ENCODE results near the gene ABR.

ABR gene

GRCh38 chr17:1179818-1180742, at the start of gene ABR:
Gene ABR (minus strand): TSS chr17:1179981. CDS start chr17:1179727, 254 bp downstream.
- no peak within 1 kb of the TSS for H3K9ac ChIP-seq (ENCODE audit: low read length)
- no peak within 1 kb of the TSS for H3K27ac ChIP-seq (ENCODE audit: low read length)
- H2AFZ ChIP-seq (ENCODE audit: low read depth, low read length): no peak within 1 kb of the TSS
- no peaks in the 10 kb centered on the region for H3K36me3 ChIP-seq (replicated peaks; ENCODE audit: low read depth, low read length)
- TF ChIP-seq EZH2phosphoT487 (IDR thresholded peaks at IDR 0.05; ENCODE audit: low read depth): no peak
- H4K20me1 ChIP-seq (ENCODE audit: insufficient read depth, low read length): peaks cover 58% of the 10 kb centered on the region
- no peaks in the 10 kb centered on the region for H3K9me3 ChIP-seq (ENCODE audit: insufficient read depth, low read length)
- no peaks in the 10 kb centered on the region for H3K27me3 ChIP-seq (ENCODE audit: low read depth, low read length)
- H3K4me1 ChIP-seq (ENCODE audit: low read length): peaks cover 34% of the 10 kb centered on the region
- peaks cover 34% of the 10 kb centered on the region for H3K79me2 ChIP-seq (ENCODE audit: low read length)
- H3K4me2 ChIP-seq (ENCODE audit: low read length): 0 out of 2 replicates have a peak within 1 kb of the TSS, but pooled peaks have one; percentile 95
- H3K4me3 ChIP-seq (ENCODE audit: low read length): no peak within 1 kb of the TSS

GRCh38 chr17:1229349-1229899, 49.6 kb upstream of the ABR start:
- Histone ChIP-seq H3K4me3 (ENCODE audit: low read length) (peak overlapping the region; percentile 92), H3K9me3 (ENCODE audit: insufficient read depth, low read length) (no peaks in the 10 kb centered on the region), H4K20me1 (ENCODE audit: insufficient read depth, low read length) (peaks cover 32% of the 10 kb centered on the region), H2AFZ (ENCODE audit: low read depth, low read length) (no peak overlapping the region), H3K27me3 (ENCODE audit: low read depth, low read length) (peaks cover 12% of the 10 kb centered on the region), H3K4me1 (ENCODE audit: low read length) (peaks cover 10% of the 10 kb centered on the region), H3K4me2 (ENCODE audit: low read length) (peak overlapping the region; percentile 96), H3K36me3 (replicated peaks; ENCODE audit: low read depth, low read length) (peaks cover 23% of the 10 kb centered on the region), H3K79me2 (ENCODE audit: low read length) (peaks cover 48% of the 10 kb centered on the region), H3K9ac (ENCODE audit: low read length) (peak overlapping the region; percentile 77), H3K27ac (ENCODE audit: low read length) (peak overlapping the region; percentile 66)
- TF ChIP-seq CTCF (IDR thresholded peaks at IDR 0.05; ENCODE audit: low read depth, low read length): no peak
- TF ChIP-seq EZH2phosphoT487 (IDR thresholded peaks at IDR 0.05; ENCODE audit: low read depth): no peak

- Histone ChIP-seq H3K4me3 (ENCODE audit: low read length) (peak overlapping the region; percentile 92), H3K36me3 (replicated peaks; ENCODE audit: low read depth, low read length) (peaks cover 23% of the 10 kb centered on the region), H3K9ac (ENCODE audit: low read length) (peak overlapping the region; percentile 77), H3K9me3 (ENCODE audit: insufficient read depth, low read length) (no peaks in the 10 kb centered on the region), H3K4me1 (ENCODE audit: low read length) (peaks cover 10% of the 10 kb centered on the region), H3K4me2 (ENCODE audit: low read length) (peak overlapping the region; percentile 96), H3K79me2 (ENCODE audit: low read length) (peaks cover 52% of the 10 kb centered on the region), H3K27ac (ENCODE audit: low read length) (peak overlapping the region; percentile 66), H4K20me1 (ENCODE audit: insufficient read depth, low read length) (peaks cover 35% of the 10 kb centered on the region), H2AFZ (ENCODE audit: low read depth, low read length) (no peak overlapping the region), H3K27me3 (ENCODE audit: low read depth, low read length) (peaks cover 12% of the 10 kb centered on the region)
- no peak for TF ChIP-seq EZH2phosphoT487 (IDR thresholded peaks at IDR 0.05; ENCODE audit: low read depth)
- no peak for TF ChIP-seq CTCF (IDR thresholded peaks at IDR 0.05; ENCODE audit: low read depth, low read length)
Measured at GRCh38 chr17:1228781-1229348, 49.1 kb upstream of the ABR start.

- H3K36me3 ChIP-seq (replicated peaks; ENCODE audit: low read depth, low read length): peaks cover 23% of the 10 kb centered on the region
- H4K20me1 ChIP-seq (ENCODE audit: insufficient read depth, low read length): peaks cover 41% of the 10 kb centered on the region
- no peaks in the 10 kb centered on the region for H3K9me3 ChIP-seq (ENCODE audit: insufficient read depth, low read length)
- peak overlapping the region; percentile 77 for H3K9ac ChIP-seq (ENCODE audit: low read length)
- no peak for TF ChIP-seq CTCF (IDR thresholded peaks at IDR 0.05; ENCODE audit: low read depth, low read length)
- no peak for TF ChIP-seq EZH2phosphoT487 (IDR thresholded peaks at IDR 0.05; ENCODE audit: low read depth)
- no peak overlapping the region for H2AFZ ChIP-seq (ENCODE audit: low read depth, low read length)
- H3K27me3 ChIP-seq (ENCODE audit: low read depth, low read length): peaks cover 12% of the 10 kb centered on the region
- peak overlapping the region; percentile 66 for H3K27ac ChIP-seq (ENCODE audit: low read length)
- peaks cover 60% of the 10 kb centered on the region for H3K79me2 ChIP-seq (ENCODE audit: low read length)
- H3K4me2 ChIP-seq (ENCODE audit: low read length): peak overlapping the region; percentile 96
- peak overlapping the region; percentile 92 for H3K4me3 ChIP-seq (ENCODE audit: low read length)
- peaks cover 10% of the 10 kb centered on the region for H3K4me1 ChIP-seq (ENCODE audit: low read length)
Measured at GRCh38 chr17:1227917-1228780, 48.4 kb upstream of the ABR start.

Data from OCI-LY3 (cell line).